Adrenal gland (tissue), 5 donors: ENCODE measurements around the gene RAD9A.

ENCODE experiments used
- POLR2A ChIP-seq, 2 donors: fragments of 450-650 bp; IDR thresholded peaks; one replicate each; pipeline ENCODE4 v1.6.1; 2017; ENCODE audit warnings: antibody characterized with exemption in 2 of 2, mild to moderate bottlenecking in 2 of 2, moderate library complexity in 1 of 2
- TF ChIP-seq, protein P1 (sequence below), 6 experiments: fragments of 450-650 bp in 4 of 6; fragments of 200-600 bp in 2 of 6; sonication (generic) in 1 of 6; IDR thresholded peaks; 1 replicate in 5 of 6; 2 replicates in 1 of 6; pipeline versions ENCODE4 v1.5.1 to v1.8.0; 2016 to 2021; ENCODE audit warnings: antibody characterized with exemption in 6 of 6, mild to moderate bottlenecking in 2 of 6, moderate library complexity in 1 of 6
- donor health status: DM: no; HTN: no; CAD: no.

DNA sequence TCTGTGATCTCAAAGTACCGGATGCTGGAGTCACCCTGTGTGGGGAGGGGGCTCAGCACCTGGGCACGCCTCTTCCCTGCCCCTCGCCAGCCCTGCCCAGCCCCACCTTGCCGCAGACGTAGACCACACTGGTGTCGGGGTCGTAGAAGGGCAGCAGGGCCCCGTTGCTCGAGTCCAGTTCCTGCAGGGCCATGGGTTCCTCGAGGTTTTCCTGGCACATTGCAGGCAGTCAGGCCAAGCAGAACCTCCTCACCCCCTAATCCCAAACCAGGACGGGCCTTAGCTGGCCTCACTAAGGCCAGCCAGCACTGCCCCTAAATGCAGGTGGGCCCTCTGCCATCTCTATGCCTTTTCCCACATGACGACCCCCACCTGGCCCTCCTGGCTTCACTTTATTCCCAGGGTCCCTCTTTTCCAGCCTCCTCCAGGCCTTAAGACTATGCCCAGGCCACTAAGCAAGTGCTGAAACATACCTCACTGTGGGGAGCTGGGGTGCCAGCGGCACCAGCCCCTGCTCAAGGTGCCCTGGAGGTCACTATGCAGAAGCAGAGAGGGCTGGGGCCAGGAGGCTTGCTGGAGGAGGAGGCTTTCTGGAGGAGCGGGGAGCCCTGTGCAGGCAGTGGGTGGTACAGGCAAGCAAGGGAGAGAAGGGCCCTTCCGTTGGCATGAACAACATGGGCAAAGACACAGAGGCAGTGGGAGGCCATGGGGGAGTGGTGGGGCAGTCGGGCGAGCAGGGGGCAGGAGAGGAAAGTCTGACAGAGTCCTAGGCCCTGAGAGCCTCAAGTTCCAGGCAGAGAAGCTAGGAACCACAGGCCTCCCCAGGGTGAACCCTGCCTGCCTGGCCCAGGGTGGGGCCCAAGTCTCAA is 48.7 kb downstream of the RAD9A start:
- TF ChIP-seq, protein P1, sequence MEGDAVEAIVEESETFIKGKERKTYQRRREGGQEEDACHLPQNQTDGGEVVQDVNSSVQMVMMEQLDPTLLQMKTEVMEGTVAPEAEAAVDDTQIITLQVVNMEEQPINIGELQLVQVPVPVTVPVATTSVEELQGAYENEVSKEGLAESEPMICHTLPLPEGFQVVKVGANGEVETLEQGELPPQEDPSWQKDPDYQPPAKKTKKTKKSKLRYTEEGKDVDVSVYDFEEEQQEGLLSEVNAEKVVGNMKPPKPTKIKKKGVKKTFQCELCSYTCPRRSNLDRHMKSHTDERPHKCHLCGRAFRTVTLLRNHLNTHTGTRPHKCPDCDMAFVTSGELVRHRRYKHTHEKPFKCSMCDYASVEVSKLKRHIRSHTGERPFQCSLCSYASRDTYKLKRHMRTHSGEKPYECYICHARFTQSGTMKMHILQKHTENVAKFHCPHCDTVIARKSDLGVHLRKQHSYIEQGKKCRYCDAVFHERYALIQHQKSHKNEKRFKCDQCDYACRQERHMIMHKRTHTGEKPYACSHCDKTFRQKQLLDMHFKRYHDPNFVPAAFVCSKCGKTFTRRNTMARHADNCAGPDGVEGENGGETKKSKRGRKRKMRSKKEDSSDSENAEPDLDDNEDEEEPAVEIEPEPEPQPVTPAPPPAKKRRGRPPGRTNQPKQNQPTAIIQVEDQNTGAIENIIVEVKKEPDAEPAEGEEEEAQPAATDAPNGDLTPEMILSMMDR (IDR thresholded peaks at IDR 0.05): no peak
- TF ChIP-seq POLR2A (IDR thresholded peaks at IDR 0.05): no peak
